ENCODE measurements around the gene UBTD2. TPM values are rescaled to one million over a fixed set of nuclear protein-coding genes. Genes with fewer than 3 reads are reported as not detected.

UBTD2 gene
- polyA plus RNA-seq, 1 donor (not counting 4 experiments of a cell fraction or from before 2014, with no cell fraction given) = 16.2 TPM

DNA sequence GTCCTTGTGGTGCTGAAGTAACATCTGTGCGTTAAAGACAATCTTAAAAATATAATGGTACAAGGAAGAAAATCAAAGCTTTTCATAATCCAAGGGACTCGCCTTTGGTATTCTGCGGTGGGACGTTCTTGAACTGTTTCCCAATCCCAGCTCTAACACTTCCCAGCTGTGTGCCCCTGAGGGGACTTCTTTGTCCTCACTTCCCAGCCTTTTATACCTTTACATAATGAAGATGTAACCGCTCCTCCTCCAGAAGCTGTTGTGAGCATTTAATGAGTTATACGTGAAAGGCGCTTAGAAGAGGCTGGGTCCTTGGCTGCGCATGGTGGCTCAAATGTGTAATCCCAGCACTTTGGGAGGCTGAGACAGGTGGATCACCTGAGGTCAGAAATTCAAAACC, 112.4 kb downstream of the UBTD2 start:
- dilution Hi-C loops (cut with MboI; ENCODE audit: extremely low pct_ligation_motif_present, low sequenced_read_pairs) = no loop called here
- Histone ChIP-seq H3K79me2 (ENCODE audit: control insufficient read depth, insufficient read depth, low read length) (peaks cover 69% of the 10 kb centered on the region), H3K9me3 (ENCODE audit: control insufficient read depth, low read depth, low read length) (no peaks in the 10 kb centered on the region), H3K9ac (ENCODE audit: control insufficient read depth, extremely low read depth, insufficient read depth, low read length) (no peak overlapping the region), H3K4me3 (ENCODE audit: control insufficient read depth in 2 of 3, extremely low read depth in 1 of 3, insufficient read depth in 2 of 3, low read depth in 1 of 3, low read length in 3 of 3) (no peak overlapping the region), H3K27me3 (ENCODE audit: control insufficient read depth, extremely low read depth, insufficient read depth, low read length) (no peaks in the 10 kb centered on the region), H4K20me1 (ENCODE audit: control insufficient read depth, extremely low read depth, insufficient read depth, low read length) (peaks cover 31% of the 10 kb centered on the region), H3K36me3 (ENCODE audit: control insufficient read depth in 2 of 2, extremely low read depth in 1 of 2, insufficient read depth in 2 of 2, low read length in 2 of 2) (peaks cover 2 to 7% of the 10 kb centered on the region in 2 experiments), H3K4me2 (ENCODE audit: control insufficient read depth, extremely low read depth, insufficient read depth, low read depth, low read length) (no peak overlapping the region), H3K27ac (ENCODE audit: control insufficient read depth, insufficient read depth, low read length) (no peak overlapping the region), H3K4me1 (ENCODE audit: control insufficient read depth, extremely low read depth, insufficient read depth, low read length) (peaks cover 38% of the 10 kb centered on the region), H3K9me1 (ENCODE audit: control insufficient read depth, extremely low read depth, insufficient read depth, low read length) (peaks cover 6% of the 10 kb centered on the region), H2AFZ (ENCODE audit: control insufficient read depth, low read length) (no peak overlapping the region)
- FAIRE-seq = no peak
- DNase-seq (ENCODE audit: low read depth, low spot score) = no peak
- no peak for TF ChIP-seq EZH2 (IDR thresholded peaks at IDR 0.05; ENCODE audit: low read length)
- TF ChIP-seq, protein P1, sequence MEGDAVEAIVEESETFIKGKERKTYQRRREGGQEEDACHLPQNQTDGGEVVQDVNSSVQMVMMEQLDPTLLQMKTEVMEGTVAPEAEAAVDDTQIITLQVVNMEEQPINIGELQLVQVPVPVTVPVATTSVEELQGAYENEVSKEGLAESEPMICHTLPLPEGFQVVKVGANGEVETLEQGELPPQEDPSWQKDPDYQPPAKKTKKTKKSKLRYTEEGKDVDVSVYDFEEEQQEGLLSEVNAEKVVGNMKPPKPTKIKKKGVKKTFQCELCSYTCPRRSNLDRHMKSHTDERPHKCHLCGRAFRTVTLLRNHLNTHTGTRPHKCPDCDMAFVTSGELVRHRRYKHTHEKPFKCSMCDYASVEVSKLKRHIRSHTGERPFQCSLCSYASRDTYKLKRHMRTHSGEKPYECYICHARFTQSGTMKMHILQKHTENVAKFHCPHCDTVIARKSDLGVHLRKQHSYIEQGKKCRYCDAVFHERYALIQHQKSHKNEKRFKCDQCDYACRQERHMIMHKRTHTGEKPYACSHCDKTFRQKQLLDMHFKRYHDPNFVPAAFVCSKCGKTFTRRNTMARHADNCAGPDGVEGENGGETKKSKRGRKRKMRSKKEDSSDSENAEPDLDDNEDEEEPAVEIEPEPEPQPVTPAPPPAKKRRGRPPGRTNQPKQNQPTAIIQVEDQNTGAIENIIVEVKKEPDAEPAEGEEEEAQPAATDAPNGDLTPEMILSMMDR (optimal IDR thresholded peaks at IDR 0.05 in 1 of 3, IDR thresholded peaks at IDR 0.05 in 1 of 3, conservative IDR thresholded peaks at IDR 0.05 in 1 of 3; ENCODE audit: extremely low read depth in 1 of 3, insufficient read depth in 2 of 3, low read length in 3 of 3) = no peak

DNA sequence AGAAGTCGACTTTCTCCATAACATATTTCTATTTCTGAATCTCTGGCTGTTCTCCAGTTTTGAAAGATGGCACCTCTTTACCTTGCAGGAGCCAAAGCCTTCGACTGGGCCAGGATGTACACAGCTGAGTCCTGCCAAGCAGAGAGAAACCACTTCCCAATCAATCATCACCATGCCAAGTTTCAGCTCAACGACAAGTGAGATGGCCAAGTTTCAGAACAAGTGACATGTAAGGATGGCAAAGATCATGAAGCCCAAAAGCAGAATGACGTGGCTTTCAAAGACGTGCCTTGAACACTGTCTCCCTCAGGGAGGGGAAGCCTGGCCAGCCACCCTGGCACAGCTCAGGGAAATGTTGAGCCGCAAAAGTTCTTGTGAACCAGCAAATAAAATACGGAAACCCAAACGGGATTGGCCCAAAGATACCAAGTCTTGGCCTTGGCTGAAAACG, 113.3 kb downstream of the UBTD2 start:
- Histone ChIP-seq H3K27ac (ENCODE audit: control insufficient read depth, insufficient read depth, low read length) (no peak overlapping the region), H3K4me2 (ENCODE audit: control insufficient read depth, extremely low read depth, insufficient read depth, low read depth, low read length) (no peak overlapping the region), H4K20me1 (ENCODE audit: control insufficient read depth, extremely low read depth, insufficient read depth, low read length) (peaks cover 25% of the 10 kb centered on the region), H3K9ac (ENCODE audit: control insufficient read depth, extremely low read depth, insufficient read depth, low read length) (no peak overlapping the region), H3K9me3 (ENCODE audit: control insufficient read depth, low read depth, low read length) (no peaks in the 10 kb centered on the region), H3K4me3 (ENCODE audit: control insufficient read depth in 2 of 3, extremely low read depth in 1 of 3, insufficient read depth in 2 of 3, low read depth in 1 of 3, low read length in 3 of 3) (no peak overlapping the region), H3K36me3 (ENCODE audit: control insufficient read depth in 2 of 2, extremely low read depth in 1 of 2, insufficient read depth in 2 of 2, low read length in 2 of 2) (peaks cover 4 to 8% of the 10 kb centered on the region in 2 experiments), H3K79me2 (ENCODE audit: control insufficient read depth, insufficient read depth, low read length) (peaks cover 66% of the 10 kb centered on the region), H3K27me3 (ENCODE audit: control insufficient read depth, extremely low read depth, insufficient read depth, low read length) (no peaks in the 10 kb centered on the region), H2AFZ (ENCODE audit: control insufficient read depth, low read length) (no peak overlapping the region), H3K9me1 (ENCODE audit: control insufficient read depth, extremely low read depth, insufficient read depth, low read length) (peaks cover 6% of the 10 kb centered on the region), H3K4me1 (ENCODE audit: control insufficient read depth, extremely low read depth, insufficient read depth, low read length) (peaks cover 34% of the 10 kb centered on the region)
- dilution Hi-C loops (cut with MboI; ENCODE audit: extremely low pct_ligation_motif_present, low sequenced_read_pairs) = no loop called here
- DNase-seq (ENCODE audit: low read depth, low spot score) (no peak), FAIRE-seq (no peak)
- TF ChIP-seq, protein P1 (optimal IDR thresholded peaks at IDR 0.05 in 1 of 3, IDR thresholded peaks at IDR 0.05 in 1 of 3, conservative IDR thresholded peaks at IDR 0.05 in 1 of 3; ENCODE audit: extremely low read depth in 1 of 3, insufficient read depth in 2 of 3, low read length in 3 of 3) = no peak
- no peak for TF ChIP-seq EZH2 (IDR thresholded peaks at IDR 0.05; ENCODE audit: low read length)

Data from keratinocyte (primary cell).